Ishikawa (cell line): ENCODE measurements around the gene JAML.

ENCODE experiments used
- CEBPB ChIP-seq: IDR thresholded peaks from 2 replicates; pipeline ENCODE4 v1.6.1; 2012
- CREB1 ChIP-seq: IDR thresholded peaks from 2 replicates; pipeline ENCODE4 v1.6.1; 2012; ENCODE audit warnings: low read depth
- EGR1 ChIP-seq: IDR thresholded peaks from 2 replicates; pipeline ENCODE4 v1.6.1; 2012
- EP300 ChIP-seq: IDR thresholded peaks from 2 replicates; pipeline ENCODE4 v1.6.1; 2012; ENCODE audit warnings: borderline replicate concordance
- FOXM1 ChIP-seq: IDR thresholded peaks from 2 replicates; pipeline ENCODE4 v1.6.1; 2012; ENCODE audit warnings: low read depth, borderline replicate concordance
- NFIC ChIP-seq: IDR thresholded peaks from 2 replicates; pipeline ENCODE4 v1.6.1; 2012
- RAD21 ChIP-seq: IDR thresholded peaks from 2 replicates; pipeline ENCODE4 v1.6.1; 2012; ENCODE audit warnings: low read depth
- TAF1 ChIP-seq: IDR thresholded peaks from 2 replicates; pipeline ENCODE4 v1.6.1; 2012; ENCODE audit warnings: low read depth, mild to moderate bottlenecking
- TCF12 ChIP-seq: IDR thresholded peaks from 2 replicates; pipeline ENCODE4 v1.6.1; 2012; ENCODE audit warnings: low read depth
- TEAD4 ChIP-seq: IDR thresholded peaks from 2 replicates; pipeline ENCODE4 v1.6.1; 2012
- USF1 ChIP-seq: IDR thresholded peaks from 2 replicates; pipeline ENCODE4 v1.6.1; 2012
- YY1 ChIP-seq: IDR thresholded peaks from 2 replicates; pipeline ENCODE4 v1.6.1; 2012; ENCODE audit warnings: low read depth
- TF ChIP-seq, protein P1 (sequence below): IDR thresholded peaks from 2 replicates; pipeline ENCODE4 v1.6.1; 2012
- TF ChIP-seq, protein P2 (sequence below): IDR thresholded peaks from 2 replicates; pipeline ENCODE4 v1.6.1; 2012; ENCODE audit warnings: low read depth, mild to moderate bottlenecking

GRCh38 chr11:118247041-118247440, 22.2 kb upstream of the JAML start:
- TF ChIP-seq CEBPB, result no peak
- no peak for TF ChIP-seq FOXM1
- TF ChIP-seq TCF12, result no peak
- TF ChIP-seq TAF1, result no peak
- no peak for TF ChIP-seq TEAD4
- TF ChIP-seq EGR1, result no peak
- TF ChIP-seq EP300, result no peak
- TF ChIP-seq RAD21, result no peak
- TF ChIP-seq, protein P1, sequence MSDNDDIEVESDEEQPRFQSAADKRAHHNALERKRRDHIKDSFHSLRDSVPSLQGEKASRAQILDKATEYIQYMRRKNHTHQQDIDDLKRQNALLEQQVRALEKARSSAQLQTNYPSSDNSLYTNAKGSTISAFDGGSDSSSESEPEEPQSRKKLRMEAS, result no peak
- TF ChIP-seq, protein P2, sequence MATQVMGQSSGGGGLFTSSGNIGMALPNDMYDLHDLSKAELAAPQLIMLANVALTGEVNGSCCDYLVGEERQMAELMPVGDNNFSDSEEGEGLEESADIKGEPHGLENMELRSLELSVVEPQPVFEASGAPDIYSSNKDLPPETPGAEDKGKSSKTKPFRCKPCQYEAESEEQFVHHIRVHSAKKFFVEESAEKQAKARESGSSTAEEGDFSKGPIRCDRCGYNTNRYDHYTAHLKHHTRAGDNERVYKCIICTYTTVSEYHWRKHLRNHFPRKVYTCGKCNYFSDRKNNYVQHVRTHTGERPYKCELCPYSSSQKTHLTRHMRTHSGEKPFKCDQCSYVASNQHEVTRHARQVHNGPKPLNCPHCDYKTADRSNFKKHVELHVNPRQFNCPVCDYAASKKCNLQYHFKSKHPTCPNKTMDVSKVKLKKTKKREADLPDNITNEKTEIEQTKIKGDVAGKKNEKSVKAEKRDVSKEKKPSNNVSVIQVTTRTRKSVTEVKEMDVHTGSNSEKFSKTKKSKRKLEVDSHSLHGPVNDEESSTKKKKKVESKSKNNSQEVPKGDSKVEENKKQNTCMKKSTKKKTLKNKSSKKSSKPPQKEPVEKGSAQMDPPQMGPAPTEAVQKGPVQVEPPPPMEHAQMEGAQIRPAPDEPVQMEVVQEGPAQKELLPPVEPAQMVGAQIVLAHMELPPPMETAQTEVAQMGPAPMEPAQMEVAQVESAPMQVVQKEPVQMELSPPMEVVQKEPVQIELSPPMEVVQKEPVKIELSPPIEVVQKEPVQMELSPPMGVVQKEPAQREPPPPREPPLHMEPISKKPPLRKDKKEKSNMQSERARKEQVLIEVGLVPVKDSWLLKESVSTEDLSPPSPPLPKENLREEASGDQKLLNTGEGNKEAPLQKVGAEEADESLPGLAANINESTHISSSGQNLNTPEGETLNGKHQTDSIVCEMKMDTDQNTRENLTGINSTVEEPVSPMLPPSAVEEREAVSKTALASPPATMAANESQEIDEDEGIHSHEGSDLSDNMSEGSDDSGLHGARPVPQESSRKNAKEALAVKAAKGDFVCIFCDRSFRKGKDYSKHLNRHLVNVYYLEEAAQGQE, result no peak
- no peak for TF ChIP-seq USF1
- TF ChIP-seq YY1, result no peak
- TF ChIP-seq CREB1, result no peak
- TF ChIP-seq NFIC, result no peak
